NCI-H2196 treated with DMSO at 0.1 percent for 48 hours (cell line): ENCODE measurements around the gene FURIN.
"Not testable (repeated sequence)": the region's sequence is repeated elsewhere in the genome, so short reads cannot be mapped to it uniquely, and the experiment has no call there.

Experiments used
- DNase-seq: peaks from one replicate; lab custom pipeline; 2025; ENCODE audit not compliant: unreplicated experiment; lab: John Stamatoyannopoulos, UW

Gene FURIN

DNA sequence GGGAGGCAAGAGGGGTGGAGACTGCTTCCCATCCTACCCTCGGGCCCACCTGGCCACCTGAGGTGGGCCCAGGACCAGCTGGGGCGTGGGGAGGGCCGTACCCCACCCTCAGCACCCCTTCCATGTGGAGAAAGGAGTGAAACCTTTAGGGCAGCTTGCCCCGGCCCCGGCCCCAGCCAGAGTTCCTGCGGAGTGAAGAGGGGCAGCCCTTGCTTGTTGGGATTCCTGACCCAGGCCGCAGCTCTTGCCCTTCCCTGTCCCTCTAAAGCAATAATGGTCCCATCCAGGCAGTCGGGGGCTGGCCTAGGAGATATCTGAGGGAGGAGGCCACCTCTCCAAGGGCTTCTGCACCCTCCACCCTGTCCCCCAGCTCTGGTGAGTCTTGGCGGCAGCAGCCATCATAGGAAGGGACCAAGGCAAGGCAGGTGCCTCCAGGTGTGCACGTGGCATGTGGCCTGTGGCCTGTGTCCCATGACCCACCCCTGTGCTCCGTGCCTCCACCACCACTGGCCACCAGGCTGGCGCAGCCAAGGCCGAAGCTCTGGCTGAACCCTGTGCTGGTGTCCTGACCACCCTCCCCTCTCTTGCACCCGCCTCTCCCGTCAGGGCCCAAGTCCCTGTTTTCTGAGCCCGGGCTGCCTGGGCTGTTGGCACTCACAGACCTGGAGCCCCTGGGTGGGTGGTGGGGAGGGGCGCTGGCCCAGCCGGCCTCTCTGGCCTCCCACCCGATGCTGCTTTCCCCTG lies 13.8 kb downstream of the FURIN start:
- no peak for DNase-seq

DNA sequence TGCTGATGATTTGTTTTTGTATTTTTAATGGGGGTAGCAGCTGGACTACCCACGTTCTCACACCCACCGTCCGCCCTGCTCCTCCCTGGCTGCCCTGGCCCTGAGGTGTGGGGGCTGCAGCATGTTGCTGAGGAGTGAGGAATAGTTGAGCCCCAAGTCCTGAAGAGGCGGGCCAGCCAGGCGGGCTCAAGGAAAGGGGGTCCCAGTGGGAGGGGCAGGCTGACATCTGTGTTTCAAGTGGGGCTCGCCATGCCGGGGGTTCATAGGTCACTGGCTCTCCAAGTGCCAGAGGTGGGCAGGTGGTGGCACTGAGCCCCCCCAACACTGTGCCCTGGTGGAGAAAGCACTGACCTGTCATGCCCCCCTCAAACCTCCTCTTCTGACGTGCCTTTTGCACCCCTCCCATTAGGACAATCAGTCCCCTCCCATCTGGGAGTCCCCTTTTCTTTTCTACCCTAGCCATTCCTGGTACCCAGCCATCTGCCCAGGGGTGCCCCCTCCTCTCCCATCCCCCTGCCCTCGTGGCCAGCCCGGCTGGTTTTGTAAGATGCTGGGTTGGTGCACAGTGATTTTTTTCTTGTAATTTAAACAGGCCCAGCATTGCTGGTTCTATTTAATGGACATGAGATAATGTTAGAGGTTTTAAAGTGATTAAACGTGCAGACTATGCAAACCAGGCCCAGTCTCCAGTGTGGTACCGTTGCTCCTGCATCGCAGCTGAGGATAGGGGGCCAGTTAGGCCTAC lies 14.6 kb downstream of the FURIN start:
- no peak for DNase-seq

GRCh38 chr15:90883526-90883975 lies 15.2 kb downstream of the FURIN start:
- no peak for DNase-seq

- no peak for DNase-seq
Observed at GRCh38 chr15:90883976-90884718, 15.8 kb downstream of the FURIN start, which contains the start of gene FES. TSS of gene FES (plus strand) at chr15:90884504. CDS start at chr15:90885046, 542 bp downstream.

DNA sequence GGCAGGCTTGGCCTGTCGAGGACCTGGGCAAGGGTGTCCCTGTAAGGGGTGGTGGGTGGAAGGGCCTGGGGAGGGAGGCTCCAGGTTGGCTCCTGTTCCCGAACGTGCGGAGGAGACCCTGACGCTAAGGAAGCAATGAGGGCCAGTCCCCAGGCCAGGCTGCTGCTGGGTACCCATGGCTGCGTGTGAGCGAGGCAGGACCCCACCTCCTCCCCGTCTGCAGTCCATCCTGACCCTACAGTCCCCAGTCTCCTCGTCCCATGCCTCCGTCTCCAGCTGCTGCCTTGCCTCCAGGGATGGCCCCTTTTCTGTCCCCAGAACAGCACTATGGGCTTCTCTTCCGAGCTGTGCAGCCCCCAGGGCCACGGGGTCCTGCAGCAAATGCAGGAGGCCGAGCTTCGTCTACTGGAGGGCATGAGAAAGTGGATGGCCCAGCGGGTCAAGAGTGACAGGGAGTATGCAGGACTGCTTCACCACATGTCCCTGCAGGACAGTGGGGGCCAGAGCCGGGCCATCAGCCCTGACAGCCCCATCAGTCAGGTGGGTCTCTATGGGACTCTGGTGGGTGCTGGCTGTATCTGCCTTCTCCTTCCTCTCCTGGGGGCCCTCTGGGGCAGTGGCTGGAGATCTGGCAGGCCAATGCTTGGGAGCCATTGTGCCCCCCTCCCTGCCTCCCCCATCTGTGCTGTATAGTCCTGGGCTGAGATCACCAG lies 16.5 kb downstream of the FURIN start:
- no peak for DNase-seq

- no peak for DNase-seq
Observed at GRCh38 chr15:90885432-90886290, 17.3 kb downstream of the FURIN start.

DNA sequence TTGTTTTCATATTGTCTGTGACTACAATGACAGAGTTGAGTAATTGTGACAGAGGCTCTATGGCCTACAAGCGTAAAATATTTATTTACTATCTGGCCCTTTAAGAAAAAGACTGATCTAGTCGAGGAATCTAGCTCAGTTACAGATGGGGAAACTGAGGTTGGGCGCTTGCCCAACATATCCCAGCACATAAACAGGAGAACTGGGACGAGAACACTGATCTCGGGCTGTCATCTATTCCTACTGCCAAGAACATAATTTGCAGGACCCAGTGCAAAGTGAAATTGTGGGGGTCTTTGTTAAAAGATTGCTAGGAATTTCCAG lies 17.9 kb downstream of the FURIN start:
- DNase-seq, result no peak

GRCh38 chr15:90887037-90887481 lies 18.7 kb downstream of the FURIN start:
- no peak for DNase-seq

DNA sequence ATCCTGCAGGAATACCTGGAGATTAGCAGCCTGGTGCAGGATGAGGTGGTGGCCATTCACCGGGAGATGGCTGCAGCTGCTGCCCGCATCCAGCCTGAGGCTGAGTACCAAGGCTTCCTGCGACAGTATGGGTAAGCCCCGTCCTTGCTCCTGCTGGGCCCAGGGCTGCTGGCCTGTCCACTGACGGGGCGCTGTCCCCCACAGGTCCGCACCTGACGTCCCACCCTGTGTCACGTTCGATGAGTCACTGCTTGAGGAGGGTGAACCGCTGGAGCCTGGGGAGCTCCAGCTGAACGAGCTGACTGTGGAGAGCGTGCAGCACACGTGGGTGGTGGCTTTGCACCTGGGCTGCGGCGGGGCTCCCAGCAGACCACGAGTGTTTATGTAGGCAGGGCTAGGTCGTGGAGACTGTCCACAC lies 20.9 kb downstream of the FURIN start:
- DNase-seq, result no peak

DNA sequence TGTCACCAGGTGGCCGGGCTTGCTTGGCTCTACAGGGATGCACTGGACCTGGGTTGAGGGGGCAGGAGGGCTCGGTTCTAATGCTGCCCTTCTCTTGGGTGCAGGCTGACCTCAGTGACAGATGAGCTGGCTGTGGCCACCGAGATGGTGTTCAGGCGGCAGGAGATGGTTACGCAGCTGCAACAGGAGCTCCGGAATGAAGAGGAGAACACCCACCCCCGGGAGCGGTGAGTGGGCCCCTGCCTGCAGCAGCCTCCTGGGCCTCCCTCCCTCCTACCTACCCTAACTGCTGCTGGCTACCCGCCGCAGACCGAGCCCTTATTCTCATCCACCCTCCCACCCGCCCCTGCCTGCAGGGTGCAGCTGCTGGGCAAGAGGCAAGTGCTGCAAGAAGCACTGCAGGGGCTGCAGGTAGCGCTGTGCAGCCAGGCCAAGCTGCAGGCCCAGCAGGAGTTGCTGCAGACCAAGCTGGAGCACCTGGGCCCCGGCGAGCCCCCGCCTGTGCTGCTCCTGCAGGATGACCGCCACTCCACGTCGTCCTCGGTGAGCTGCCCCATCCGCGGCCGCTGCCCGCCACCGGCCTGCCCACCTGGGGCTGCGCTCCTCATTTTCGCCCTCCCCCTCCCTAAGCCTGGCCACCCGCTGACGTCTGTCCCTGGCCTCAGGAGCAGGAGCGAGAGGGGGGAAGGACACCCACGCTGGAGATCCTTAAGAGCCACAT lies 21.5 kb downstream of the FURIN start:
- DNase-seq, result no peak

DNA sequence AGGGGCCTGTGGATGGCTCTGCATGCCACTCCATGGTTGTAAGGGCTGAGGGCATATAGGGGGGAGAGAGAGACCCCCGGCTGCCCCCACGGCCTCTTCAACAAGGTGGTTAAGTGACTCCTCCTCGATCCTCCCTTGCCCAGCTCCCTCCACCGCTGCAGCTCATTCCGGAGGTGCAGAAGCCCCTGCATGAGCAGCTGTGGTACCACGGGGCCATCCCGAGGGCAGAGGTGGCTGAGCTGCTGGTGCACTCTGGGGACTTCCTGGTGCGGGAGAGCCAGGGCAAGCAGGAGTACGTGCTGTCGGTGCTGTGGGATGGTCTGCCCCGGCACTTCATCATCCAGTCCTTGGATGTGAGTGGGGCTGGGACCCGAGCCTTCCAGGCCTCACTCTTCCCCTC lies 22.5 kb downstream of the FURIN start:
- DNase-seq, result no peak

DNA sequence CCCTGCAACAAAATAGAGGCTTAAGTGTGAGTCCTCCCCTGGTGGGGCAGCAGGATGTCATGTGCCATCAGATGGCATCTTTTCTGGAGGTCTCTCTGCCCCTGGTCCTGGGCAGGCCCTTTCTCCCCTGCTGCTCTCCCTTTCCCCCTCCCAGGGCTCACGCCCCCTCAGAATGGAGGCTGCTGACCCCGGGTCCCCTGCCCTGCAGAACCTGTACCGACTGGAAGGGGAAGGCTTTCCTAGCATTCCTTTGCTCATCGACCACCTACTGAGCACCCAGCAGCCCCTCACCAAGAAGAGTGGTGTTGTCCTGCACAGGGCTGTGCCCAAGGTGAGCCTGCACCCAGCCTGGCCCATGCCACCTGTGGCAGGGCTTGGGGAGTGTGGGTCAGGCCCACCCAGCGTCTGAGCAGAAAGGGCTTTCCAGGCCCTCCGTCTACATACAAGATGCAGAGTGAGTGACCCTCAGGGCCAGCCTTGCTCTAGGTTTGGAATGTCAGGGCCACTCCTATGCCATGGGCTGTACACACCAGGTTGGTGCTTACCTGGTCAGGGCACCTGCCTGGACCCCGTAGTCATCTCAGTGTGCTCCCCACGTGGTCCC lies 23.1 kb downstream of the FURIN start:
- DNase-seq, result no peak

DNA sequence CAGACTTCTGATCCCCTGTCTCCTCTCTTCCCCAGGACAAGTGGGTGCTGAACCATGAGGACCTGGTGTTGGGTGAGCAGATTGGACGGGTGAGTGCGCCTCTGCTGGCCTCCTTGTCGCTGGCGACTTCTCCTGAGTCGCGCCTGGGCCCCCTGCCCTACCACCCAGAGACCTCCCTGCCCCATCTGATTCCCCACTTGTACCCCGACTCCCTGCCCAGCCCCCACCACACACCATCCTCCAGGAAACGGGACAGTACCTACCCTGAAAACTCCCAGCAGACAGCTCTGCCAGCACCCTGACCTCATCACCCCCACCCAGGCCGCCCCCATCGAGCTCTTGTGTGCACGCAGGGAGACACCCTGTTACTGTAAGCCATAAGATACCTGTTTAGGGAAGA lies 23.6 kb downstream of the FURIN start:
- DNase-seq, result no peak

DNA sequence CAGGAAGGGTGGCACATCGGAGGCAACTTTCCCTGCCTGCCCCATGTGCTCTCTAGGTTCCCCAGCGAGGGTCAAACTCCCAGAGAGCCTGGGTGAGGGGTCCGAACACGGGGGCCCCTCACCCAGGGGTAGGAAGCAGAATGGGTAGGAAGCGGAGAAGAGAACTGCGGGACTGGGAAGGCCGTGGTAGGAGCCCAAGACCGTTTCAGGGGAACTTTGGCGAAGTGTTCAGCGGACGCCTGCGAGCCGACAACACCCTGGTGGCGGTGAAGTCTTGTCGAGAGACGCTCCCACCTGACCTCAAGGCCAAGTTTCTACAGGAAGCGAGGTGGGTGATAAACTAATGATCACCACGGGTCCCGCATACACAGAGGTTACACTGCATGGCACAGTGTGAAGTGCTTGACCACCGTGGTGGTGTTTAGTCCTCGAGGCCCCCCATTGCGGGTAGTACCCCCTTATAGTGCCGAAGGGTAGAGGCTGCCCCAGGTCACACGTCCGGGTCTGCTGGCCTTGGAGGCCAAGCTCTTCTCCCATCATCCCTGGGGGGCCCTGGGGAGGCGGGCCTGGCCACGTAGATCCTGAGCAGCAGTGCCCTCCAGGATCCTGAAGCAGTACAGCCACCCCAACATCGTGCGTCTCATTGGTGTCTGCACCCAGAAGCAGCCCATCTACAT lies 24.2 kb downstream of the FURIN start:
- DNase-seq, result no peak

GRCh38 chr15:90893175-90894090 lies 25.0 kb downstream of the FURIN start:
- no peak for DNase-seq

DNA sequence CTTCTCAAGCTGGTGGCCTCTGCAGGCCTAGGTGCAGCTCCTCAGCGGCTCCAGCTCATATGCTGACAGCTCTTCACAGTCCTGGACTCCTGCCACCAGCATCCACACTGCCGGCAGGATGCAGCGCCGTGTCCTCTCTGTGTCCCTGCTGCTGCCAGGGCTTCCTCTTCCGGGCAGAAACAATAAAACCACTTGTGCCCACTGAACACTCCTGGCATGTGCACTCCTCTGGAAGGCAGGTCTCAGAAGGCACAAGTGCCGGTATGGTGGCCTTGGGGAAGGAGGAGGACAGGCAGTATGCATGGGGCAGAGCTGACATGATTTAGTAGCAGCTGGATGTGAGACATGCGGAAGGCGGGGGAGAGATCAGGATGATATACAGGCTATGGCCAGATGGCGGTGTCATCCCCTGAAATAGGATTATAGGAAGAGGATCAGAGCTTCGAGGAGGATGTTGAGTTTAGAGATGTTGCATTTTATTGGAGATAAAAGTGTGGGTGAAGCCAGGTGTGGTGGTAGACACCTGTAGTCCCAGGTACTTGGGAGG lies 27.3 kb downstream of the FURIN start:
- peak; percentile 30 for DNase-seq

GRCh38 chr15:90897131-90897655 lies 28.8 kb downstream of the FURIN start:
- DNase-seq, result not testable (repeated sequence)
